Hematopoietic multipotent progenitor cell (in vitro differentiated cells): ENCODE measurements around the gene RPUSD3. TPM values are rescaled to one million over a fixed set of nuclear protein-coding genes. Genes with fewer than 3 reads are reported as not detected.
A peak's percentile ranks its signal among the peaks of the same experiment; 100 is the strongest.

Experiments
- DNase-seq, 3 donors: peaks; one replicate each; pipeline ENCODE4 v3.0.0-alpha.2; 2011 to 2015; ENCODE audit warnings: low read depth in 2 of 3, low spot score in 2 of 3
- total RNA-seq: library from RNA; depleted of rRNA; stranded (reverse); fragments of >200 nt; gene quantifications from one replicate; pipeline ENCODE4 v1.2.3, GENCODE V29; 2012

The RPUSD3 gene
- total RNA-seq, 1 donor, result 42.8 TPM

DNA sequence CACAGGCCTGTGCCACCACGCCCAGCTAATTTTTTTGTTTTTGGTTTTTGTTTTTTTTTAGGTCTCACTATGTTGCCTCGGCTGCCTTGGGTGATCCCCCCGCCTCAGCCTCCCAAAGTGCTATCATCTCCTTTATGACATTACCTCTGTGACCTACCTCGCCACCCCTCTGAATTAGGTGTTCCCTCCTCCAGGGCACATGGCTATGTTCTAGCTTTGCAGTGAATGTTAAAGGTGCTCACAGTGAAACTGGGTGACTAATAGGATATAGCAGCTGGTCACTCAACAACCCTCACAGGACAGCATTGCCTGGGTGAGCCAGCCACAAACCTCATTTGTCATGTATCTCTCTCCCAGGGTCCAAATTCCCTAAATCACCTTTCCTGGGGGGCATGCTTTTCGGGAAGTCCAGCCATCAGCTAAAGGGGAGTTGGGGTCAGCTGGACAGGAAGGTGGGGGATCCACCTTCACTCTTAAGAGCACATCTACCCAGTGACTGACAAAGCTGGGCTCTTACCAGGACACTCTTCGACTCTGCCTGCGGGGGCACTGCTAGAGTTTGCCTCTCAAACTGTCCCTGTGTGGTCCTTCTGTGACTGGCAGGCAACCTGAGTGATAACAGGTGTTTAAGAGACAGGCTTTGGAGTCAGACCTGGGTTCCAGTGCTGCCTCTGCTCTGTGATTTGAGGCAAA is 35.3 kb downstream of the RPUSD3 start:
- peak; percentile 22 to 60 (median 42) for DNase-seq

- DNase-seq, result no peak
These were observed 35.8 kb downstream of the RPUSD3 start for GRCh38 chr3:9807981-9808344.

DNA sequence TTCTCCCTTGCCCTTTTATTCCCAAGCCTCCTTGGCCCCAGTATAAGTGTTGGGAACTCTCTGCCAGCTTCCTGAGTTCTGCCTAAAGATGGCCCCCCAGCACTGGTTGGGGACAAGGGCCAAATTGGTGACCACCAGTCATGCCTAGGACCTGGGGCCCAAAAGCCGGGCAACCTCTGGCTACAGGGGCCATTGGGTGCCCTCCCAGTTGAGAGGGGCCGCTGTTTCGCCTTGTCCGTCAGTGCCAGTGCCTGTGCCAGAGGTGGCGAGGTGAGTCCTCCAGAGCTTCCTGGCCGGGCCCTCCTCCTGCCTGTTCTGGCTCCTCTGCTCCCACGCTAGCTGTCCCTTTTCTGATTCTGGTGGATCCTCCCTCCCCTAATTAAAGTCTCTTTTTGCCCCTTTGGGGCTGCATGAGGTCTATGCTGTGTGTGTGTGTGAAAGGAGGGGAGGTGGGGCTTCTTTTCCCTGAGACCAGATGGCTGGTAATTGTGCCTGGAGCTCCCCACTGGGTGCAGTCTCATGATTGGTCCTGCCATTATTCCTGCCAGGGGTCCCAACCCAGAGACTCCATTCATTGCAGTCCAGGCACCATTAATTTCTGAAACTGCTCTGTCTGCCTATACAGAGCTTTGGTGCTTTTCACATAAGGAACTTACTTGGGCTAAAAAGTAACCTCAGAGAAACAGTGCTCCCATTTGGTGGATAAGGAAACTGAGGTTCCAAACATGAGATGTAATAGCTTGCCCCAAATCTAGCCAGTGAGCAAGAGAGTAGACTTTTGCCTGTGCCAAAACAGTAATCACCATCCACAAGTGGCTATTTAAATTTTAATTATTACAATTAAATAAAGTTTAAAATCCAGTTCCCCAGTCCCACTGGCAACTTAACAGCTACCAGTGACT is 36.9 kb downstream of the RPUSD3 start:
- no peak for DNase-seq

DNA sequence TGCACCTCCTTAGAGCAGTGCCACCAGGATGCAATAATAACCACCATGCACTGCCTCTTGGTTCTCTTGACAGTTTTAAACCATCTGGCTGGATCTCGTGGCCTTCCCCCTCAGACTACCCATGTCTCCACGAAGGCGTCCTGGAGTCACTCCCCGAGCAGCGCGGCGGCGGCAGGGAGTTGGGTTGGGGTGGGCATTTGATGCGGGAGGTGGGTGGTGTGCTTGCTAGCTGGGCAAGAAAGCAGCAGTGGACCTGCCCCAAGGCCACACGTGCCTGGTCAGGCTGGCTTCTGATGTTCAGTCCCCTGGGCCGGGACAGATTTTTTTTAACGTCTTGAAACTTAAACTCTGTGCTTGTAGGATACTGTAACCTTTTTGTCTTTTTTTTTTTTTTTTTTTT is 37.7 kb downstream of the RPUSD3 start:
- DNase-seq, result no peak

DNA sequence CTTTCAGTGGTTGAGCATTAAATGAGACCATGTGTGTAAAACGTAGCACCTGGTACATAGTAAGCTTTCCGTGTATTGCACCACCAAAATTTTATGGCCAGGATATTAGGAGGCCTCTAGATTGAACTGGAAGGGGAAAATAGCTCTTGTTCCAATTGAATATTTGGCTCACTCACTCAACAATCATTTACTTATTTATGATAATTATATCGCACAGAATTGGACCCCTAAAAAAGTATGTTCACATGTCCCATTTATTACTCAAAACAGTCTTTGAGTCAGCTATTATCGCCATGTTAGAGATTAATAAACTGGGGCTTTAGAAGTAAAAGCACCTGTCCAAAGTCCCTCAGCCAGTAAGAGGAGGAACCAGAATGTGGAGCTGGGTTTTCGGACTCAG is 38.8 kb downstream of the RPUSD3 start:
- no peak for DNase-seq

GRCh38 chr3:9803494-9803893 is 40.3 kb downstream of the RPUSD3 start:
- DNase-seq, result no peak

GRCh38 chr3:9800529-9800928 is 43.3 kb downstream of the RPUSD3 start:
- no peak for DNase-seq

GRCh38 chr3:9797196-9797945 is 46.4 kb downstream of the RPUSD3 start:
- DNase-seq, result no peak

- DNase-seq, result no peak
These were observed 48.6 kb downstream of the RPUSD3 start for GRCh38 chr3:9795207-9795606.

- DNase-seq, result no peak
These were observed 49.4 kb downstream of the RPUSD3 start for GRCh38 chr3:9794400-9794799.

DNA sequence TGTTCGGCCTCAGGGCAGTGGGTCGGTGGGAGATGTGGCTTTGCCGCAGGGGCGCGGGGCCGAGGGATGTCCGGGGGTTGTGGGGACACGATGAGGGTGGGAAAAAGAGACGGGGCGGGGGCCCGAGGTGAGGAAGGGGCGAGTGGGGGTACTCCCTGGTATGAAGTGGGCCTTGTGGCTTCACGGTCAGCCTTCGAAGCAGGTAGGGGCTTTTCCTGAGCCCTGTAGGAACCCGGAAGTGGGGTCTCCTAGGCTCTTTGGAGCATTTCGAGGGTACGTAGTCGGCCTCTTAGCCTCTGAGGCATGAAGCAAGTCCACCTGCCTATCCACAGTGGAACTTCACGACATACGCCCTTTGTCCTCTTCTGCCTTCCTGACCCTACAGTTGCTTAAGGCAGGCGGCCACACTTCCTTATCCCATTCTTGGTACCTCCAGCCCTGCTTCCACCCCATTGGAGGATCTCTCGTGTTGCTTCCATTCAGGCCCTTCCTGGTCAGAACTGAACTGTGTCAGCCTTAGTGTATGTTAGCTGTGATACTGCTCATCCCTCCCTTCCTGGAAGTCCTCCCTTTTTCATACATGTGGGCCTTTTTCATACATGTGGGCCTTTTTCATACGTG is 50.5 kb downstream of the RPUSD3 start:
- peak in 1 of 3 donors; percentile 35 for DNase-seq

DNA sequence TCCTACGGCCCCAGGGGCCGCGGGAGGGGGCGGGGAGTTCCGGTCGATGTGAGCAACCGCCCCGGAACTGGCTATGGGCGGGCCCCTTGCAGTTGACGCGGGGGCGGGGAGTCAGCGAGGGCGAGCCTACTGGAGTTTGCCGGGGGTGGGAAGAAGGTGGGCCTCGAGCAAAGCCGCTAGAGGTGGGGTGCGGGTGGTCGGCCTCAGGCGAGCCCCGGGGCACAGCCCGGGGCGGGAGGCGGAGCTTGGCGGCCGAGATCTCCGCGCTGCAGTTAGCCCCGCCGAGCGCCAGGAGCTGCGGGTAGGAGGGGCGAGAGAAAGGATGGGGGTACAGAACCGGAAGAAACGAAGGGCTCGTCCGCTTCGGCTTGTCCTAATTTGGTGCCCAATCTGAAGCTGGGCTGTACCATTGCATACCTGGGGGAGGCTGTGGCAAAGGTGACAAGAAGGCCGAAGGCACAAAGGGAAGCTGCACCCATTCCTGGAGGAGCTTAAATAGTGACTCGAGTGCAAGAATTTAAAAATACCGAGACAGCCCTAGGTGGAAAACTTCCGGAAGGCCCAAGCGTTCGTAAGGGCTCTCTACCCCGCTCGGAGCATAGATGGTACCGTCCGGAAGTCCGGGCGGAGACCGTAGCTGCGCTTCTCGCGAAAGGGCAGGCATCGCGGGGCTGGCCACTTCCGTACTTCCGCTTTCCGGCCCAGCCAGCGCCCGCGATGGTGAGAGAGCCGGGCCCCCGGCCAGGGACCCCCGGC is 51.2 kb downstream of the RPUSD3 start, which contains the start of the genes ARPC4 and TADA3:
TSS of gene ARPC4 (plus strand) at position 678 of the 756 bp plus-strand sequence. CDS start at position 718, 40 bp downstream.
TSS of gene TADA3 (minus strand) at position 69 of the 756 bp plus-strand sequence. CDS start 1,007 bp downstream, outside the sequence.
- DNase-seq, result peak; percentile 93 to 98 (median 97)

DNA sequence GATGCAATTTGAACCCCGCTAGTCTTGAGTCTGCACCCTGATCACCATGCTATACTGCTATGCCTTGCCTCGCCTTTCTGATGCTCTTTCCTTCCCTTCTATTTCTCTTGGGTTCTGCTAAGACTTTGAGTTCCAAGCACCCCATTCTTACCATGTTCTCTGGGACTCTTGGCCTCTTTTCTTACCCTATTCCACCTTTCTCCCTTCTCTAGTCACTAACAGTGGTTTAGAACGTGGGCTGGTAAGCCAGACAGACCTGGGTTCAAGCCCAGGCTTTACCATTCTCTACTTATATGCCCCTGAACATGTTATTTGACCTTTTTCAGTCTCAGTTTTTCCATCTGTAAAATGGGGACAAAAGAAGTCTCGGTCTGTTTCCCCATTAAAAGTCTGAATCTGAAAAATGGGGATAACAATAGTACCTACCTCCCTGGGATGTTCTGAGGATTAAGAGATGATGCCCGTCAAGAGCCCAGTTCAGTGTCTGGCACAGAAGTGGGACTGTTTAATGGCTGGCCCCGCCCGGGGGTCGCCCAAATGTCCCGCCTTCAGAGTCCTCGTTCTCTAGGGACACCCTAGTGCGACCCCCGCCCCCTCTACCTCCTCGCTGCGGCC is 51.9 kb downstream of the RPUSD3 start:
- DNase-seq, result no peak

- no peak for DNase-seq
These were observed 52.7 kb downstream of the RPUSD3 start for GRCh38 chr3:9791127-9791526.

Other genes with a start within 250 kb of the RPUSD3 start
- gene MTMR14, start 194.5 kb downstream of the RPUSD3 start, total RNA-seq, result 64.1 TPM
- 0.81 TPM for gene CPNE9, start 140.2 kb downstream of the RPUSD3 start, total RNA-seq
- gene BRPF1, start 112.3 kb downstream of the RPUSD3 start, total RNA-seq, result 62.2 TPM
- gene OGG1, start 94.1 kb downstream of the RPUSD3 start, total RNA-seq, result 30.7 TPM
- 1.1 TPM for gene CAMK1, start 74.1 kb downstream of the RPUSD3 start, total RNA-seq
- gene TADA3, start 51.5 kb downstream of the RPUSD3 start, total RNA-seq, result 41.5 TPM
- gene ARPC4, start 50.9 kb downstream of the RPUSD3 start, total RNA-seq, result 184 TPM
- gene TTLL3, start 33.7 kb downstream of the RPUSD3 start, total RNA-seq, result 35.3 TPM
- under 0.01 TPM for gene CIDEC, start 36.2 kb upstream of the RPUSD3 start, total RNA-seq
- gene JAGN1, start 46.6 kb upstream of the RPUSD3 start, total RNA-seq, result 41.5 TPM
- gene IL17RE, start 58.8 kb upstream of the RPUSD3 start, total RNA-seq, result 1.9 TPM
- gene IL17RC, start 73.1 kb upstream of the RPUSD3 start, total RNA-seq, result 31.2 TPM
- 22.1 TPM for gene CRELD1, start 89.8 kb upstream of the RPUSD3 start, total RNA-seq
- 8.1 TPM for gene PRRT3, start 108.4 kb upstream of the RPUSD3 start, total RNA-seq
- 37.4 TPM for gene EMC3, start 142.8 kb upstream of the RPUSD3 start, total RNA-seq
- gene FANCD2, start 182.4 kb upstream of the RPUSD3 start, total RNA-seq, result 8.9 TPM